Thyroid gland (tissue), 4 donors: Measurements from ENCODE around the gene PCK2.

Experiments used
- POLR2A ChIP-seq, 2 donors: fragments of 450-650 bp; IDR thresholded peaks; one replicate each; pipeline ENCODE4 v1.6.1; 2017; ENCODE audit warnings: antibody characterized with exemption in 2 of 2, mild to moderate bottlenecking in 2 of 2, moderate library complexity in 1 of 2
- TF ChIP-seq, protein P1 (sequence below), 6 experiments: fragments of 200-600 bp in 3 of 6; fragments of 450-650 bp in 3 of 6; sonication (generic) in 3 of 6; IDR thresholded peaks; one replicate each; pipeline ENCODE4 v1.5.1; 2016 to 2019; ENCODE audit warnings: antibody characterized with exemption in 6 of 6, mild to moderate bottlenecking in 2 of 6, inconsistent platforms in 1 of 6, moderate library complexity in 1 of 6

DNA sequence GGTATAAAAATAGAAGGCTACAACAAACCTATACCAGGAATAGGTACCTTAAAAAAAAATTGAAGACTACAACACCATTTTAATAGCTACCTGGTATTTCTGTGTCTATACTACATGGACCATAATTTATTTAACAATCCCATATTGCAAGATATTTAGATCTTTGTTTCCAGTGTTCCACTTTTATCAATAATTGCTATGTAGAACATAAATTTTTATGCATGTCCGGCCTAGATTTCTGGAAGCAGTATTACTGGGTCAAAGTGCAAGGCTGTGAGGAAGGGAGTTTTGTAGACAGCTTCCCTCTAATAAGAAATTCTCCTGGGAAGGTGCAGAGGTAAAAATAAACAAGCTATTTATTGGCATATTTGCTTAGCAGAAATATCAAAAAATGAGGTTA, 16.4 kb downstream of the PCK2 start:
- TF ChIP-seq, protein P1, sequence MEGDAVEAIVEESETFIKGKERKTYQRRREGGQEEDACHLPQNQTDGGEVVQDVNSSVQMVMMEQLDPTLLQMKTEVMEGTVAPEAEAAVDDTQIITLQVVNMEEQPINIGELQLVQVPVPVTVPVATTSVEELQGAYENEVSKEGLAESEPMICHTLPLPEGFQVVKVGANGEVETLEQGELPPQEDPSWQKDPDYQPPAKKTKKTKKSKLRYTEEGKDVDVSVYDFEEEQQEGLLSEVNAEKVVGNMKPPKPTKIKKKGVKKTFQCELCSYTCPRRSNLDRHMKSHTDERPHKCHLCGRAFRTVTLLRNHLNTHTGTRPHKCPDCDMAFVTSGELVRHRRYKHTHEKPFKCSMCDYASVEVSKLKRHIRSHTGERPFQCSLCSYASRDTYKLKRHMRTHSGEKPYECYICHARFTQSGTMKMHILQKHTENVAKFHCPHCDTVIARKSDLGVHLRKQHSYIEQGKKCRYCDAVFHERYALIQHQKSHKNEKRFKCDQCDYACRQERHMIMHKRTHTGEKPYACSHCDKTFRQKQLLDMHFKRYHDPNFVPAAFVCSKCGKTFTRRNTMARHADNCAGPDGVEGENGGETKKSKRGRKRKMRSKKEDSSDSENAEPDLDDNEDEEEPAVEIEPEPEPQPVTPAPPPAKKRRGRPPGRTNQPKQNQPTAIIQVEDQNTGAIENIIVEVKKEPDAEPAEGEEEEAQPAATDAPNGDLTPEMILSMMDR (IDR thresholded peaks at IDR 0.05) = no peak
- TF ChIP-seq POLR2A (IDR thresholded peaks at IDR 0.05) = no peak
